Esophagus mucosa (tissue), 1 donor: Measurements from ENCODE around the gene ARNT2. TPM values are rescaled to one million over a fixed set of nuclear protein-coding genes. Genes with fewer than 3 reads are reported as not detected.

ENCODE experiments used
- ATAC-seq: fragments of 200-7000 bp; cut with Tn5 transposase; one replicate; pipeline ENCODE4 v1.9.1; 2020
- total RNA-seq: library from RNA; stranded (reverse); gene quantifications from one replicate; pipeline ENCODE4 v1.2.4, GENCODE V29; 2023
- donor health status: DM: yes; HTN: yes; CAD: no.

The ARNT2 gene
- total RNA-seq, 1 donor from 2014 or later: 0.64 TPM

GRCh38 chr15:80580536-80581260 lies 176.5 kb downstream of the ARNT2 start:
- no peak for ATAC-seq

DNA sequence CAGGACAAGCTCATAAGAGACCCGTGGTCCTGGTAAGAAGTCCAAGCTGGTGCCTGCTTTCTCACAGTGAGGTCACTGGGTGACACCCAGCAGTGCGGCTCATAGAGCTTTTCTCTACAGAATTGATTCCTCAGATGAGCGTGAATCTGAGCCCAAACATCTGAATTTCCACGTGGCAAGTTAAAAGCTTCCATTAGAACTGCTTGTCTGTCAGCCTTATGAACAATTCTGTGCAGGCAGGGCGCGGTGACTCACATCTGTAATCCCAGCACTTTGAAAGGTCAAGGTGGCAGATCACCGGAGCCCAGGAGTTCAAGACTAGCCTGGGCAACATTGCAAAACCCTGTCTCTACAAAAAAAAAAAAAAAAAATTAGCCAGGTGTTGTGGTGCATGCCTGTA lies 177.8 kb downstream of the ARNT2 start:
- peak; percentile 37 for ATAC-seq

GRCh38 chr15:80582816-80583423 lies 178.7 kb downstream of the ARNT2 start:
- no peak for ATAC-seq

DNA sequence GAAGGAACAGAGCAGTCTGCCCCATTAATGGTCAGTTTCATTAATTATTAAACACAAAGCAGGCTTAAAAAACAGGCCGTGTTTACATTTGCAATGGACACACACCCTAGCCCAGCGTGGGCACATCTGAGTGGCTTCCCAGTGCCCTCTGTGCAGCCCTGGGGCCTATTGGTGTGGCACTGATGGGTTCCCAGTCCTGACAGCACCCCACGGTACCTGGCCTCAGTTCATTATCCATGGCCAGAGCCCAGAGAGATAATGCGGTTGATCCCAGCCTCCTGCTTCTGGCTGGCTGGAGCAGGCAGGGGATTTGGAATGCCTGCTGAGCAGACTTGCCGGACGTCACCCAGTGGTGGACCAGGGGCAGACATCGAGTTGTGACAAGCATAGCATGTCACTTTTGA lies 180.4 kb downstream of the ARNT2 start:
- no peak for ATAC-seq

DNA sequence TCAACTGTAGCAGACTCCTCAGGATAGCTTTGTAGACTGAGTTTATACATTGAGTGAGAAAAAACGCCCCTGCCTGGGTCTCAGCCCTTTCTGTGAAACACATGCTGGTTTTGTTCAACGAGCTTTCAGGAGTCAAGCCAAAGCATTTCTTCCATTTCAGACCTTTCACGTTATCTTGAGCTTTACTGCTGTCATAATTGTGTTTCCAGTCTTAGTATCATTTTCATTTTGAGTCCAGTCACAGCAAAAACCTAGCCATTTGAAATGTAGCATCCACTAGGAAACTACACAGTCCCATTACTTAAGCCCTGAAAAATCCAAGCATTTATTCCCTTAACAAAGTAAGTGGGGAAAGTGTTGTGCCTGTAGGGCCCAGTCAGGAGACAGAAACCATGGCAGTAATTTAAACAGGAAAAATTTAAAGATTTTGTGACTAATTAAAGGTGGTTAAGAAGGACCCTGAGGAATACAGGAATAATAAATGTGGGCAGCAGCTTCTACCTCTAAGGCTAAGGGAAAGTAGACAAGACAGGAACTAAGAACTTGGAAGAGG lies 180.9 kb downstream of the ARNT2 start:
- no peak for ATAC-seq

GRCh38 chr15:80585544-80586018 lies 181.4 kb downstream of the ARNT2 start:
- peak; percentile 57 for ATAC-seq

GRCh38 chr15:80586161-80586560 lies 182.0 kb downstream of the ARNT2 start:
- ATAC-seq: peak; percentile 17

- ATAC-seq: no peak
Observed at GRCh38 chr15:80587007-80587406, 182.8 kb downstream of the ARNT2 start.

DNA sequence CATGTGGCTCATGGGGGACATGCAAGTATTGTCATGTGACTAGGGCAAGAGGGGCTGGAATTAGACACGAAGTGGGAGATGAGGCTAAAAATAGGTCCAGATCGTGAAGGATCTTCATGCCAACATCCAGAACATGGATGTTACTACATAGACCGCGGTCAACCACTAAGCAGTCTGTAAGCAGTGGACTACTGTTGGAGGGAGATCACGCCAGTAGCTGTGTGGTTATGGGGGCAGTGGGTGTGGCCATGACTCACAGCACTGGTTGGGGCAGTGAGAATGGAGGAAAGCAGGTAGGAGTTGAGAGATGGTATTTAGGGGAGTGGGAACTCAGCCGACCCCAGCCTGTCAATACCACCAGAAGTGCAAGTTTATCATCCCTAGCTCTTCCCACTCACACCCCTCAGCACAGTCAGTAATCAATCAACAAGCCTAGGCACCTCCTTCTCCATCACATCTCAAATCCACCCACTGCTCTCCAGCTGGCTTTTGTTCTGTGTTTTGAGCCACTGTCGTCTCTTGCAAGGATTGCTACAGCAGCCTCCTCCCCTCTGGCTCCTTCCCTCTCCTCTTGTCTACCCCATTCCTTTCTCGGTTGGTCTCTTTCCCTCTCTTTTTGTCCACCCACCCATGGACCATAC lies 183.8 kb downstream of the ARNT2 start:
- ATAC-seq: no peak

DNA sequence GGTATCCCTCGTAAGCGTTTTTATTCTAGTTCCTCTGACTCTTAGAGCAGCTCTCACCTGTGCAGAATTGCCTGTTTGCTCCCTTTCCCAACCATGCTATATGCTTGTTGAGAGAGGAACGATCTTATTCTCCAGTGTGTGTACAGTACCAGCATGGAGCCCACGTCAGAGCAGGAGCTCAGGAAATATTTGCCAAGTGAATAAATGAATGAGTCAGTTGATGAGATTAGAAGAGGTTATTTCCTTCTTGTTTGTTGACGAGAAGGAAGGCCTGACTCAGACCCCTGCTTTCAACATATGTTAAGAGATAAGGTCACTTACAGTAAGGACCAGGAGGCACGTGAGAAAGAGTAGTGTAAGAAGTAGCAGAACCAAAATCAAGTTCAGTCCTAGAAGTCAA lies 184.6 kb downstream of the ARNT2 start:
- ATAC-seq: peak; percentile 69

GRCh38 chr15:80590761-80591355 lies 186.7 kb downstream of the ARNT2 start:
- no peak for ATAC-seq

DNA sequence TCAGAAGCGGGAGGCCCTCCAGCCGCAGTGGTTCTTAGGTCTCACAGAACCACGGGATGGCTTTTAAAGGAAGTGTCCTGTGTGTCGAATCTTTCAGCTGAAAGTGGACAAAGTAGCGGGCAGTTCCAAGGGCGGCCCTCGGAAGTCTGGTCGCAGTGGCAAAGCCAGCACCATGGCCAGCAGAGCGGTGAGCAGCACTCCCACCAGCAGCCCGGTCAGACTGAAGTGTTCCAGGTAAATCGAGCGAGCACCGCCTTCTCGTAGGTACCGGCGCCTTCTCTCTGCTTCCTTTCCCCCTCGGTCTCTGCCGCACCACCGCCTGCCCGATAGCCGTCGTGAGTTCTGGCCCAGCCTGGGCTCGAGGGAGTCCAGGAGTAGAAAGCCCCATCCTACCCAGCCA lies 187.3 kb downstream of the ARNT2 start:
- no peak for ATAC-seq

DNA sequence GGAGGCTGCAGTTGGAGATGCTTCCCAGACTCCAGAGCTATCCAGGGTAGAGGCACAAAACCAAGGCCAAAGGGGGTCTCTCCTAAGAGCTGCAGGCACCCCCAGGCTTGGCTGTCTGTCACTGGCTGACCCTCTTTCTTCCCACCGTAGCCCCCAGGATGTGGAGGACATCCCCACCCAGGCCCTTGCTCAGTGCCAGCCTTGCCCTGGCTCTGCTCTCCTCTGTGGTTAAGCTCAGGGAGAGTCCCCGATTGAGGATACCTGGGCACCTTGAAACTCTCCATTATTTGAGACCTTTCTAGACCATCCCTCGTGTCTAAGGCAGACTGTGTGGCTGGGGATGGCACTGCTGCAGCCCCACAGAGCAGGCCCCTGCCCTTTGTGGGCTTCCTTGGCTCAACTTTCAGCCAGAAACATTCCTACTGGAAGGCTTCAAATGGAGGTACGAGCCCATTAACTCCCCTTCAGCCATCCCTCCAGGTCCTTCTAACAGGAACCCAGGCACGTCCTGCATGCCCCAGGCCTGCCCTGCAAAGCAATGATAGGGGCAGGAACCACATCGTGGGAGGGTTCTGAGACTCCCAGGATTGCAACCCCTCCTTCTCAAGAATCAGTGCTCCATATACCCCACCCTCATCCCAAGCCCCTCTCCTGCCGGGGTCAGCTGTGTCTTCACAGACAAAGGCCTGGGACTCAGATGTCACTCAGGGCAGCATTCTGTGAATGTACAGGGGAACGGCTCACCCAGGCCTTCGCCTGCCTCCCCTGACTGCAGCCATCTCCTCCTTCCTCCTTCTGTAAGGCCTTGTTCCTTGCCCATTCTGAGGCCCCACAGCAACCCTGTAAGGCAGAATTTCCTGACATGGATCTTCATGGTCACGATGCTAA lies 188.0 kb downstream of the ARNT2 start:
- no peak for ATAC-seq

DNA sequence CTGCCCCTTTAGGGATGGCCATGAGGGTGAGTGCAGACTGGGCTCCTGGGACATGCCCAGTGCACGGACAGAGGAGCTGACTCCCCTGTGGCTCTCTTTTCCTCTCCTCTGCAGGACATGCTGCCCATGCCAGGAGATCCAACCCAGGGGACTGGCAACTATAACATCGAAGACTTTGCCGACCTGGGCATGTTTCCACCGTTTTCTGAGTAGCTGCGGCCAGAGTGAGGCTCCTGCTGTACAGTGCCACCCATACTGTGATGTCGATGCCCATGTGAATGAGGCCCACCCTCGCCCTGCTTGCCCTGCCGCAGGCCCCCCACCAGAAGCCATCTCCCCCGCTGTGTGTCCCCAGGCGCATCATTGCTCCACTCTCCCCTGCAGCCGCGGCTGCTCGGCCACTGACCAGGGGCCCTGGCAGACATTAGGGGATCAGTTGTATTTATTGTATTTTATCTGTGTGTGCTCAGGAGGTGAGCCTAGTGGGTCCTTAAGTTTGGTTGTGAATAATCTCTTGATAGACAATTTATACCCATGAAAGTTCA lies 189.4 kb downstream of the ARNT2 start:
- ATAC-seq: no peak

- no peak for ATAC-seq
Observed at GRCh38 chr15:80594091-80594889, 190.1 kb downstream of the ARNT2 start.

- no peak for ATAC-seq
Observed at GRCh38 chr15:80595396-80595795, 191.2 kb downstream of the ARNT2 start.

GRCh38 chr15:80596521-80596976 lies 192.4 kb downstream of the ARNT2 start:
- peak; percentile 76 for ATAC-seq

- no peak for ATAC-seq
Observed at GRCh38 chr15:80597076-80597475, 192.9 kb downstream of the ARNT2 start.

DNA sequence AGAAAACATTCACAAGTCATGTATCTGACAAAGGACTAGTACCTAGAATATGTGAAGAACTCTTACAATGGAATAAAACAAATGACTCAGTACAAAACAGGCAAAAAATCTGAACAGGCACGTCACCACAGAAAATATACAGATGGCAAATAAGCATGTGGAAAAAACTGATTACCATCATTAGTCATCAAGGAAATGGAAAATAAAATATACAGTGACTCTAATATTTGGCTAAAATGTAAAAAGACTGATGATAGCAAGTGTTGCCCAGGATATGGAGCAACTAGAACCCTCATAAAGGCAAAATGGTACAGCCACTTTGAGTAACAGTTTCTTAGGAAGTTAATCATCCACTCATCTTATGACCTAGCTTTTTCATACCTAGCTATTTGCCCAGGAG lies 195.2 kb downstream of the ARNT2 start:
- ATAC-seq: peak; percentile 59

GRCh38 chr15:80600626-80601025 lies 196.4 kb downstream of the ARNT2 start:
- no peak for ATAC-seq

- no peak for ATAC-seq
Observed at GRCh38 chr15:80601256-80601655, 197.1 kb downstream of the ARNT2 start.
